ENCODE measurements around the gene DLGAP4. TPM values are rescaled to one million over a fixed set of nuclear protein-coding genes. Genes with fewer than 3 reads are reported as not detected.

The DLGAP4 gene
- total and polyA plus RNA-seq, 2 of the 8 experiments (the other 6 are each of a cell fraction or from before 2014, with no cell fraction given) = 41.2 to 57.2 TPM

DNA sequence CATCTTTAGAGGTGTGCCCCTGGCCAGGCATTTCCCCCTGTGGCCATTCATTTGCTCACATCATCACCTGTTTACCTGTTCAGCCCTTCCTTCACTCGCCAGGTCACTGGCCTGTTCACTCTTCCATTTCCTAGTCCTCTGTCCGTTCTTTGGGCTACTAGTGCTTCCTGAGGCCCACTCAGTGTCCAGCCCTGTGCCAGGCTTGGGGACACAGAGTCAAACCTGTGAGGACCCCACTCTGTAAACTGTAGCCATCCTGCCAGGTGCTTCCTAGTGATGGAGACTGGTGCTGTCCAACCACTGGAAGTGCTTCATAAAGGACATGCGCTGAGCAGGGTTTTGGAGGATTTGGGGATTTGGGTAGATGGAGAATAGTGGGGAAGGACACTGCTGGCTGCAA lies 3.5 kb downstream of the DLGAP4 start:
- Histone ChIP-seq H2BK20ac (ENCODE audit: low read length) (no peak overlapping the region), H2AFZ (ENCODE audit: low read length) (no peak overlapping the region), H4K91ac (replicated peaks; ENCODE audit: insufficient read length, low read length) (no peak overlapping the region), H2BK120ac (replicated peaks; ENCODE audit: low read depth, low read length) (no peak overlapping the region), H4K20me1 (replicated peaks in 1 of 2; ENCODE audit: control insufficient read depth in 1 of 2, insufficient read depth in 2 of 2, low read length in 2 of 2) (peaks cover 2 to 10% of the 10 kb centered on the region in 2 experiments), H2BK15ac (ENCODE audit: low read length) (no peak overlapping the region), H3K18ac (ENCODE audit: extremely low read depth, low read length) (no peak overlapping the region), H3K9ac (replicated peaks in 1 of 4; ENCODE audit: extremely low read depth in 1 of 4, low read depth in 3 of 4, low read length in 3 of 4) (no peak overlapping the region), H3K9me3 (ENCODE audit: insufficient read depth in 2 of 2, low read depth in 1 of 2, low read length in 1 of 2) (no peaks in the 10 kb centered on the region), H3K14ac (ENCODE audit: insufficient read length) (no peak overlapping the region), H3K36me3 (ENCODE audit: control insufficient read depth in 2 of 4, insufficient read depth in 4 of 4, low read length in 3 of 4) (no peaks in the 10 kb centered on the region), H4K8ac (ENCODE audit: extremely low read depth, insufficient read depth, low read length) (no peak overlapping the region), H3K27ac (ENCODE audit: low read depth, low read length) (no peak overlapping the region), H3K56ac (replicated peaks; ENCODE audit: insufficient read length, low read depth, low read length) (no peak overlapping the region), H3K79me2 (ENCODE audit: control insufficient read depth in 1 of 2, insufficient read depth in 2 of 2, low read length in 2 of 2) (no peaks in the 10 kb centered on the region), H3K4ac (replicated peaks; ENCODE audit: insufficient read length, low read depth, low read length) (no peak overlapping the region), H3K23ac (ENCODE audit: insufficient read length) (no peak overlapping the region), H2BK12ac (ENCODE audit: low read depth, low read length) (no peak overlapping the region), H2BK5ac (ENCODE audit: low read depth, low read length) (no peak overlapping the region), H3K4me2 (ENCODE audit: insufficient read depth in 1 of 2, low read depth in 2 of 2, low read length in 2 of 2) (no peak overlapping the region), H3K23me2 (ENCODE audit: low read depth, low read length) (peaks cover 16% of the 10 kb centered on the region; the same call in 1 of the 2 replicates), H3K27me3 (replicated peaks in 1 of 4; ENCODE audit: control insufficient read depth in 3 of 4, extremely low read depth in 1 of 4, insufficient read depth in 3 of 4, low read length in 3 of 4) (peaks cover 0 to 26% (median 20%) of the 10 kb centered on the region in 4 experiments; a peak in 6 of 7 replicates), H2AK5ac (ENCODE audit: low read depth, low read length) (no peak overlapping the region), H4K5ac (ENCODE audit: insufficient read length, low read depth, low read length) (no peak overlapping the region), H3K4me1 (replicated peaks in 1 of 4; ENCODE audit: control insufficient read depth in 3 of 4, insufficient read depth in 4 of 4, low read length in 3 of 4) (peaks cover 0 to 9% (median 4%) of the 10 kb centered on the region in 4 experiments; a peak in 6 of 7 replicates), H3K79me1 (ENCODE audit: low read depth, low read length) (peaks cover 2% of the 10 kb centered on the region), H3K4me3 (ENCODE audit: extremely low read depth in 1 of 4, insufficient read depth in 2 of 4, low read depth in 3 of 4, low read length in 4 of 4) (no peak overlapping the region)
- no peak for FAIRE-seq
- POLR2A ChIA-PET (ENCODE audit: partially characterized antibody) = interaction anchor here (0.5 kb wide), 1 partner anchor 121 kb away, joined by 3 read pairs; no protein-coding TSS in a partner anchor
- CTCF ChIA-PET (ENCODE audit: partially characterized antibody) = interaction anchor here (1.9 kb wide), 1 partner anchor 31 kb away, joined by 4 read pairs; no protein-coding TSS in a partner anchor
- WGBS, 2 experiments (ENCODE audit: extremely low coverage in 1 of 2, insufficient coverage in 1 of 2, insufficient read length in 1 of 2, insufficient replicate concordance in 2 of 2, low coverage in 1 of 2, low lambda C conversion rate in 2 of 2, missing lambda C conversion rate in 1 of 2) = 84% methylated on average over 3 of the region's 3 CpGs; no CpG with 5 or more reads in 1 of the 2 experiments
- DNase-seq (ENCODE audit: low read depth in 1 of 2, low spot score in 2 of 2) = no peak
- no peak for TF ChIP-seq RAD21 (IDR thresholded peaks at IDR 0.05 in 1 of 2, conservative IDR thresholded peaks at IDR 0.05 in 1 of 2; ENCODE audit: low read depth in 2 of 2, low read length in 2 of 2)
- TF ChIP-seq, protein P1, sequence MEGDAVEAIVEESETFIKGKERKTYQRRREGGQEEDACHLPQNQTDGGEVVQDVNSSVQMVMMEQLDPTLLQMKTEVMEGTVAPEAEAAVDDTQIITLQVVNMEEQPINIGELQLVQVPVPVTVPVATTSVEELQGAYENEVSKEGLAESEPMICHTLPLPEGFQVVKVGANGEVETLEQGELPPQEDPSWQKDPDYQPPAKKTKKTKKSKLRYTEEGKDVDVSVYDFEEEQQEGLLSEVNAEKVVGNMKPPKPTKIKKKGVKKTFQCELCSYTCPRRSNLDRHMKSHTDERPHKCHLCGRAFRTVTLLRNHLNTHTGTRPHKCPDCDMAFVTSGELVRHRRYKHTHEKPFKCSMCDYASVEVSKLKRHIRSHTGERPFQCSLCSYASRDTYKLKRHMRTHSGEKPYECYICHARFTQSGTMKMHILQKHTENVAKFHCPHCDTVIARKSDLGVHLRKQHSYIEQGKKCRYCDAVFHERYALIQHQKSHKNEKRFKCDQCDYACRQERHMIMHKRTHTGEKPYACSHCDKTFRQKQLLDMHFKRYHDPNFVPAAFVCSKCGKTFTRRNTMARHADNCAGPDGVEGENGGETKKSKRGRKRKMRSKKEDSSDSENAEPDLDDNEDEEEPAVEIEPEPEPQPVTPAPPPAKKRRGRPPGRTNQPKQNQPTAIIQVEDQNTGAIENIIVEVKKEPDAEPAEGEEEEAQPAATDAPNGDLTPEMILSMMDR (IDR thresholded peaks at IDR 0.05; ENCODE audit: control extremely low read depth in 1 of 3, insufficient read depth in 1 of 3, low read depth in 1 of 3, low read length in 3 of 3) = no peak
- no peak for TF ChIP-seq KDM4A (IDR thresholded peaks at IDR 0.05; ENCODE audit: low read depth, low read length, severe bottlenecking)
- no peak for TF ChIP-seq TCF12 (IDR thresholded peaks at IDR 0.05; ENCODE audit: low read depth, low read length)
- no peak for TF ChIP-seq RNF2 (IDR thresholded peaks at IDR 0.05; ENCODE audit: borderline replicate concordance, low read depth, low read length, missing control alignments, poor library complexity, severe bottlenecking)
- TF ChIP-seq BRCA1 (IDR thresholded peaks at IDR 0.05; ENCODE audit: low read depth, low read length) = no peak
- TF ChIP-seq SIX5 (IDR thresholded peaks at IDR 0.05; ENCODE audit: low read depth, low read length) = no peak
- no peak for TF ChIP-seq TAF1 (IDR thresholded peaks at IDR 0.05; ENCODE audit: low read depth, low read length)
- TF ChIP-seq SIN3A (conservative IDR thresholded peaks at IDR 0.05 in 1 of 2, IDR thresholded peaks at IDR 0.05 in 1 of 2; ENCODE audit: low read depth in 1 of 2, low read length in 2 of 2) = no peak

All from H1 (cell line).